ENCODE measurements around the gene XPC. TPM values are rescaled to one million over a fixed set of nuclear protein-coding genes. Genes with fewer than 3 reads are reported as not detected.

The XPC gene
- total RNA-seq, 1 experiment from 2014 or later = 15.1 TPM

GRCh38 chr3:14142567-14143270, 35.7 kb downstream of the XPC start:
- POLR2A ChIA-PET = no interaction called here
- no peaks in the 10 kb centered on the region for H3K9me3 ChIP-seq (ENCODE audit: control insufficient read depth, insufficient read depth, low read depth, low read length)
- DNase-seq (ENCODE audit: low read depth, low spot score) = no peak
- intact Hi-C loops (cut with micrococcal nuclease; ENCODE audit: unreplicated experiment) = no loop called here
- H3K27me3 ChIP-seq (ENCODE audit: control insufficient read depth, insufficient read depth, low read length) = no peaks in the 10 kb centered on the region
- no peak for ATAC-seq
- H3K27ac ChIP-seq (ENCODE audit: low read length) = 0 out of 2 replicates have a peak overlapping the region, but pooled peaks have one; percentile 29
- in situ Hi-C loops (cut with HindIII; ENCODE audit: low pct_unique_long_range_greater_than_20kb, low sequenced_read_pairs) = no loop called here
- no peak overlapping the region for H3K4me3 ChIP-seq (ENCODE audit: low read depth in 2 of 2, low read length in 2 of 2)
- H3K36me3 ChIP-seq (ENCODE audit: control insufficient read depth, insufficient read depth, low read length) = no peaks in the 10 kb centered on the region; the same call in 1 of the 2 replicates
- TF ChIP-seq TCF7L2 (IDR thresholded peaks at IDR 0.05; ENCODE audit: low read depth, low read length) (no peak), SIN3A (IDR thresholded peaks at IDR 0.05; ENCODE audit: borderline replicate concordance, insufficient read depth, low read depth, low read length) (no peak), POLR2AphosphoS5 (IDR thresholded peaks at IDR 0.05; ENCODE audit: low read depth, low read length) (no peak), CTCF (IDR thresholded peaks at IDR 0.05) (no peak), REST (IDR thresholded peaks at IDR 0.05; ENCODE audit: insufficient read depth in 1 of 2, low read depth in 2 of 2, low read length in 1 of 2) (no peak)
- H3K4me1 ChIP-seq (ENCODE audit: control insufficient read depth, insufficient read depth, low read length) = peaks cover 27% of the 10 kb centered on the region
- CTCF ChIA-PET = no interaction called here
- BruUV-seq (replicated peaks) = TSS peak; percentile 79

- BruUV-seq (replicated peaks) = no TSS peak
- Histone ChIP-seq H3K4me3 (ENCODE audit: low read depth in 2 of 2, low read length in 2 of 2) (no peak overlapping the region), H3K27me3 (ENCODE audit: control insufficient read depth, insufficient read depth, low read length) (no peaks in the 10 kb centered on the region), H3K27ac (ENCODE audit: low read length) (no peak overlapping the region), H3K9me3 (ENCODE audit: control insufficient read depth, insufficient read depth, low read depth, low read length) (no peaks in the 10 kb centered on the region), H3K4me1 (ENCODE audit: control insufficient read depth, insufficient read depth, low read length) (peaks cover 27% of the 10 kb centered on the region), H3K36me3 (ENCODE audit: control insufficient read depth, insufficient read depth, low read length) (no peaks in the 10 kb centered on the region; the same call in 1 of the 2 replicates)
- POLR2A ChIA-PET = no interaction called here
- intact Hi-C loops (cut with micrococcal nuclease; ENCODE audit: unreplicated experiment) = no loop called here
- DNase-seq (ENCODE audit: low read depth, low spot score) (no peak), ATAC-seq (no peak)
- no peak for TF ChIP-seq CTCF (IDR thresholded peaks at IDR 0.05)
- CTCF ChIA-PET = no interaction called here
- in situ Hi-C loops (cut with HindIII; ENCODE audit: low pct_unique_long_range_greater_than_20kb, low sequenced_read_pairs) = no loop called here
Measured at GRCh38 chr3:14141602-14142341, 36.6 kb downstream of the XPC start.
